Measurements from ENCODE around the gene RGS6.

Gene RGS6

GRCh38 chr14:72454388-72455160 is 522.3 kb downstream of the RGS6 start:
- POLR2A ChIA-PET, result no interaction called here
- DNase-seq (ENCODE audit: extremely low spot score), result no peak
- TF ChIP-seq CTBP1 (IDR thresholded peaks at IDR 0.05; ENCODE audit: borderline replicate concordance), result no peak
- TF ChIP-seq SP1 (IDR thresholded peaks at IDR 0.05), result no peak
- no peak for TF ChIP-seq TARDBP (IDR thresholded peaks at IDR 0.05)
- no peak for TF ChIP-seq NFRKB (IDR thresholded peaks at IDR 0.05)
- TF ChIP-seq FOXM1 (IDR thresholded peaks at IDR 0.05; ENCODE audit: borderline replicate concordance), result no peak
- TF ChIP-seq L3MBTL2 (conservative IDR thresholded peaks at IDR 0.05), result no peak
- no peak for TF ChIP-seq ELF4 (IDR thresholded peaks at IDR 0.05)
- no peak for TF ChIP-seq ARNT (IDR thresholded peaks at IDR 0.05)
- TF ChIP-seq FOXK2 (IDR thresholded peaks at IDR 0.05), result no peak
- no peak for TF ChIP-seq BHLHE40 (IDR thresholded peaks at IDR 0.05; ENCODE audit: borderline replicate concordance)
- no peak for TF ChIP-seq HDGF (IDR thresholded peaks at IDR 0.05; ENCODE audit: borderline replicate concordance)
- no peak for TF ChIP-seq LEF1 (IDR thresholded peaks at IDR 0.05; ENCODE audit: borderline replicate concordance)
- no peak for TF ChIP-seq FOXA1 (IDR thresholded peaks at IDR 0.05)
- no peak for TF ChIP-seq ZNF384 (IDR thresholded peaks at IDR 0.05)
- TF ChIP-seq SUZ12 (IDR thresholded peaks at IDR 0.05), result no peak
- no peak for TF ChIP-seq PKNOX1 (IDR thresholded peaks at IDR 0.05)
- CTCF ChIA-PET, result interaction anchor here (1.3 kb wide), 1 partner anchor 9 kb away, joined by 3 read pairs; no protein-coding TSS in a partner anchor

- no peak for DNase-seq (ENCODE audit: extremely low spot score)
- TF ChIP-seq ARNT (IDR thresholded peaks at IDR 0.05) (no peak), ELF4 (IDR thresholded peaks at IDR 0.05) (no peak), L3MBTL2 (conservative IDR thresholded peaks at IDR 0.05) (no peak), NFRKB (IDR thresholded peaks at IDR 0.05) (no peak), LEF1 (IDR thresholded peaks at IDR 0.05; ENCODE audit: borderline replicate concordance) (no peak)
- POLR2A ChIA-PET, result no interaction called here
- CTCF ChIA-PET, result no interaction called here
Measured at GRCh38 chr14:72457641-72458040, 525.4 kb downstream of the RGS6 start.

GRCh38 chr14:72462056-72462455 is 529.8 kb downstream of the RGS6 start:
- no peak for TF ChIP-seq TARDBP (IDR thresholded peaks at IDR 0.05)
- TF ChIP-seq ARNT (IDR thresholded peaks at IDR 0.05), result no peak
- no peak for TF ChIP-seq FOXK2 (IDR thresholded peaks at IDR 0.05)
- no peak for TF ChIP-seq SP1 (IDR thresholded peaks at IDR 0.05)
- TF ChIP-seq BHLHE40 (IDR thresholded peaks at IDR 0.05; ENCODE audit: borderline replicate concordance), result no peak
- no peak for TF ChIP-seq L3MBTL2 (conservative IDR thresholded peaks at IDR 0.05)
- no peak for TF ChIP-seq PKNOX1 (IDR thresholded peaks at IDR 0.05)
- TF ChIP-seq ELF4 (IDR thresholded peaks at IDR 0.05), result no peak
- no peak for TF ChIP-seq LEF1 (IDR thresholded peaks at IDR 0.05; ENCODE audit: borderline replicate concordance)
- DNase-seq (ENCODE audit: extremely low spot score), result no peak
- ChIA-PET CTCF (no interaction called here), POLR2A (no interaction called here)

GRCh38 chr14:72463291-72463866 is 531.1 kb downstream of the RGS6 start:
- DNase-seq (ENCODE audit: extremely low spot score), result no peak
- ChIA-PET POLR2A (no interaction called here), CTCF (interaction anchor here (1.1 kb wide), 1 partner anchor 9 kb away, joined by 3 read pairs; no protein-coding TSS in a partner anchor)
- TF ChIP-seq ZNF384 (IDR thresholded peaks at IDR 0.05) (no peak), BHLHE40 (IDR thresholded peaks at IDR 0.05; ENCODE audit: borderline replicate concordance) (no peak), ELF4 (IDR thresholded peaks at IDR 0.05) (no peak), NFRKB (IDR thresholded peaks at IDR 0.05) (no peak), SP1 (IDR thresholded peaks at IDR 0.05) (no peak), FOXA1 (IDR thresholded peaks at IDR 0.05) (no peak), CTBP1 (IDR thresholded peaks at IDR 0.05; ENCODE audit: borderline replicate concordance) (no peak), LEF1 (IDR thresholded peaks at IDR 0.05; ENCODE audit: borderline replicate concordance) (no peak), SUZ12 (IDR thresholded peaks at IDR 0.05) (no peak), HDGF (IDR thresholded peaks at IDR 0.05; ENCODE audit: borderline replicate concordance) (no peak), ARNT (IDR thresholded peaks at IDR 0.05) (no peak), PKNOX1 (IDR thresholded peaks at IDR 0.05) (no peak), FOXM1 (IDR thresholded peaks at IDR 0.05; ENCODE audit: borderline replicate concordance) (no peak), TARDBP (IDR thresholded peaks at IDR 0.05) (no peak)

- POLR2A ChIA-PET, result no interaction called here
- no peak for DNase-seq (ENCODE audit: extremely low spot score)
- CTCF ChIA-PET, result interaction anchor here (1.1 kb wide), 1 partner anchor 10 kb away, joined by 3 read pairs; no protein-coding TSS in a partner anchor
- TF ChIP-seq SUZ12 (IDR thresholded peaks at IDR 0.05), result no peak
- no peak for TF ChIP-seq FOXM1 (IDR thresholded peaks at IDR 0.05; ENCODE audit: borderline replicate concordance)
- no peak for TF ChIP-seq FOXK2 (IDR thresholded peaks at IDR 0.05)
- no peak for TF ChIP-seq SP1 (IDR thresholded peaks at IDR 0.05)
- no peak for TF ChIP-seq PKNOX1 (IDR thresholded peaks at IDR 0.05)
- no peak for TF ChIP-seq L3MBTL2 (conservative IDR thresholded peaks at IDR 0.05)
- TF ChIP-seq NFRKB (IDR thresholded peaks at IDR 0.05), result no peak
- no peak for TF ChIP-seq ELF4 (IDR thresholded peaks at IDR 0.05)
- TF ChIP-seq LEF1 (IDR thresholded peaks at IDR 0.05; ENCODE audit: borderline replicate concordance), result no peak
- no peak for TF ChIP-seq ARNT (IDR thresholded peaks at IDR 0.05)
- TF ChIP-seq ZNF384 (IDR thresholded peaks at IDR 0.05), result no peak
- TF ChIP-seq CTBP1 (IDR thresholded peaks at IDR 0.05; ENCODE audit: borderline replicate concordance), result no peak
Measured at GRCh38 chr14:72464226-72464625, 532.0 kb downstream of the RGS6 start.
